ENCODE measurements around the gene HLA-G. TPM values are rescaled to one million over a fixed set of nuclear protein-coding genes. Genes with fewer than 3 reads are reported as not detected.

HLA-G gene
- total and polyA plus RNA-seq, 9 of the 15 experiments (the other 6 are each of a cell fraction or from before 2014, with no cell fraction given) = 0.13 TPM; not detected in 8

- TF ChIP-seq RNF219 (CRISPR knock-in tag; IDR thresholded peaks at IDR 0.05) = no peak
- no peak for TF ChIP-seq CHD7 (IDR thresholded peaks at IDR 0.05; ENCODE audit: low read depth, low read length)
- no peak for TF ChIP-seq ELF4 (CRISPR knock-in tag; IDR thresholded peaks at IDR 0.05)
- TF ChIP-seq HEY1 (CRISPR knock-in tag; IDR thresholded peaks at IDR 0.05; ENCODE audit: borderline replicate concordance) = no peak
- no peak for TF ChIP-seq ZNF644 (tag; IDR thresholded peaks at IDR 0.05; ENCODE audit: low read depth)
- TF ChIP-seq MBD2 (IDR thresholded peaks at IDR 0.05; ENCODE audit: borderline replicate concordance, low read depth) = no peak
- TF ChIP-seq HNRNPH1 (optimal IDR thresholded peaks at IDR 0.05; ENCODE audit: low read depth, low read length) = no peak
Measured at GRCh38 chr6:29816030-29816429, 11.6 kb upstream of the HLA-G start (continued).
